ENCODE data around the gene SIPA1. TPM values are rescaled to one million over a fixed set of nuclear protein-coding genes. Genes with fewer than 3 reads are reported as not detected.

Gene SIPA1
- total and polyA plus RNA-seq, 4 donors = 15.4 to 34.9 (median 22.8) TPM

- Histone ChIP-seq H3K36me3 (ENCODE audit: control insufficient read depth in 4 of 4, insufficient read depth in 3 of 4, low read depth in 1 of 4, low read length in 3 of 4) (peaks cover 0 to 14% (median 4%) of the 10 kb centered on the region in 4 donors), H3K27me3 (ENCODE audit: control insufficient read depth in 4 of 4, insufficient read depth in 4 of 4, low read length in 3 of 4) (no peaks in the 10 kb centered on the region), H3K9ac (ENCODE audit: low read depth in 1 of 2, low read length in 2 of 2) (no peak overlapping the region), H3K4me3 (ENCODE audit: low read depth in 1 of 3, low read length in 3 of 3) (no peak overlapping the region), H3K27ac (ENCODE audit: low read depth in 1 of 2, low read length in 2 of 2) (no peak overlapping the region), H3K9me3 (ENCODE audit: control insufficient read depth in 4 of 4, low read length in 3 of 4) (no peaks in the 10 kb centered on the region), H3K4me1 (ENCODE audit: control insufficient read depth in 4 of 4, insufficient read depth in 4 of 4, low read length in 3 of 4) (peaks cover 0 to 3% (median 0%) of the 10 kb centered on the region in 4 donors)
- peak; percentile 66 for DNase-seq (ENCODE audit: low spot score)
- TF ChIP-seq EGR1 (IDR thresholded peaks at IDR 0.05; ENCODE audit: low read depth in 2 of 2) (no peak), CTCF (IDR thresholded peaks at IDR 0.05; ENCODE audit: low read depth, low read length, missing input control) (peak; percentile 46), RAD21 (IDR thresholded peaks at IDR 0.05) (peak; percentile 55 to 65)
- WGBS = 83% methylated on average over 26 of the region's 26 CpGs
Observed at GRCh38 chr11:65593518-65594414, 44.1 kb upstream of the SIPA1 start.

GRCh38 chr11:65595131-65595530, 42.8 kb upstream of the SIPA1 start:
- no peak for TF ChIP-seq HNF4G (IDR thresholded peaks at IDR 0.05)
- no peak for TF ChIP-seq ATF3 (IDR thresholded peaks at IDR 0.05)
- TF ChIP-seq HNF4A (conservative IDR thresholded peaks at IDR 0.05) = no peak
- TF ChIP-seq REST (IDR thresholded peaks at IDR 0.05) = no peak
- no peak for TF ChIP-seq SP1 (IDR thresholded peaks at IDR 0.05)
- no peak for TF ChIP-seq ZBTB33 (IDR thresholded peaks at IDR 0.05)
- no peak for TF ChIP-seq RXRA (IDR thresholded peaks at IDR 0.05)
- TF ChIP-seq FOXA2 (IDR thresholded peaks at IDR 0.05) = no peak
- TF ChIP-seq JUND (IDR thresholded peaks at IDR 0.05) = no peak
- no peak for TF ChIP-seq TAF1 (conservative IDR thresholded peaks at IDR 0.05)
- TF ChIP-seq GABPA (IDR thresholded peaks at IDR 0.05 in 1 of 2, conservative IDR thresholded peaks at IDR 0.05 in 1 of 2) = no peak
- no peak for TF ChIP-seq NR2F2 (IDR thresholded peaks at IDR 0.05)
- TF ChIP-seq EGR1 (IDR thresholded peaks at IDR 0.05; ENCODE audit: low read depth in 2 of 2) = no peak
- no peak for TF ChIP-seq YY1 (IDR thresholded peaks at IDR 0.05)
- no peak for TF ChIP-seq CTCF (IDR thresholded peaks at IDR 0.05; ENCODE audit: low read depth, low read length, missing input control)
- TF ChIP-seq FOXA1 (IDR thresholded peaks at IDR 0.05) = no peak
- TF ChIP-seq RAD21 (IDR thresholded peaks at IDR 0.05) = no peak
- TF ChIP-seq MAX (IDR thresholded peaks at IDR 0.05) = no peak
- H3K27ac ChIP-seq (ENCODE audit: low read depth in 1 of 2, low read length in 2 of 2) = no peak overlapping the region
- WGBS = 87% methylated on average over 3 of the region's 3 CpGs
- no peak overlapping the region for H3K4me3 ChIP-seq (ENCODE audit: low read depth in 1 of 3, low read length in 3 of 3)
- H3K4me1 ChIP-seq (ENCODE audit: control insufficient read depth in 4 of 4, insufficient read depth in 4 of 4, low read length in 3 of 4) = peaks cover 0 to 3% (median 0%) of the 10 kb centered on the region in 4 donors
- no peaks in the 10 kb centered on the region for H3K9me3 ChIP-seq (ENCODE audit: control insufficient read depth in 4 of 4, low read length in 3 of 4)
- no peaks in the 10 kb centered on the region for H3K27me3 ChIP-seq (ENCODE audit: control insufficient read depth in 4 of 4, insufficient read depth in 4 of 4, low read length in 3 of 4)
- no peak overlapping the region for H3K9ac ChIP-seq (ENCODE audit: low read depth in 1 of 2, low read length in 2 of 2)
- DNase-seq (ENCODE audit: low spot score) = no peak
- H3K36me3 ChIP-seq (ENCODE audit: control insufficient read depth in 4 of 4, insufficient read depth in 3 of 4, low read depth in 1 of 4, low read length in 3 of 4) = peaks cover 0 to 22% (median 8%) of the 10 kb centered on the region in 4 donors

Measured in liver (tissue), 9 donors.